Fibroblast of mammary gland (primary cell): Measurements from ENCODE around the gene EPHA10.

Source experiments
- DNase-seq: peaks from one replicate; pipeline ENCODE4 v3.0.0-alpha.2; 2010; ENCODE audit warnings: low read depth
- H3K4me3 ChIP-seq: 2 replicates; pipeline ENCODE4 v1.5.1; 2011; ENCODE audit warnings: low read depth, mild to moderate bottlenecking, low read length, moderate library complexity; ENCODE audit not compliant: control insufficient read depth
- TF ChIP-seq, protein P1 (sequence below): conservative IDR thresholded peaks from 2 replicates; pipeline ENCODE4 v1.5.1; 2011; ENCODE audit warnings: low read depth, low read length, inconsistent platforms; ENCODE audit not compliant: control insufficient read depth, insufficient read depth

EPHA10 gene

GRCh38 chr1:37714689-37715088, 50.2 kb downstream of the EPHA10 start:
- no peak for DNase-seq
- TF ChIP-seq, protein P1, sequence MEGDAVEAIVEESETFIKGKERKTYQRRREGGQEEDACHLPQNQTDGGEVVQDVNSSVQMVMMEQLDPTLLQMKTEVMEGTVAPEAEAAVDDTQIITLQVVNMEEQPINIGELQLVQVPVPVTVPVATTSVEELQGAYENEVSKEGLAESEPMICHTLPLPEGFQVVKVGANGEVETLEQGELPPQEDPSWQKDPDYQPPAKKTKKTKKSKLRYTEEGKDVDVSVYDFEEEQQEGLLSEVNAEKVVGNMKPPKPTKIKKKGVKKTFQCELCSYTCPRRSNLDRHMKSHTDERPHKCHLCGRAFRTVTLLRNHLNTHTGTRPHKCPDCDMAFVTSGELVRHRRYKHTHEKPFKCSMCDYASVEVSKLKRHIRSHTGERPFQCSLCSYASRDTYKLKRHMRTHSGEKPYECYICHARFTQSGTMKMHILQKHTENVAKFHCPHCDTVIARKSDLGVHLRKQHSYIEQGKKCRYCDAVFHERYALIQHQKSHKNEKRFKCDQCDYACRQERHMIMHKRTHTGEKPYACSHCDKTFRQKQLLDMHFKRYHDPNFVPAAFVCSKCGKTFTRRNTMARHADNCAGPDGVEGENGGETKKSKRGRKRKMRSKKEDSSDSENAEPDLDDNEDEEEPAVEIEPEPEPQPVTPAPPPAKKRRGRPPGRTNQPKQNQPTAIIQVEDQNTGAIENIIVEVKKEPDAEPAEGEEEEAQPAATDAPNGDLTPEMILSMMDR = no peak
- no peak overlapping the region for H3K4me3 ChIP-seq

GRCh38 chr1:37714226-37714625, 50.7 kb downstream of the EPHA10 start:
- no peak overlapping the region for H3K4me3 ChIP-seq
- TF ChIP-seq, protein P1 = no peak
- DNase-seq = no peak

DNA sequence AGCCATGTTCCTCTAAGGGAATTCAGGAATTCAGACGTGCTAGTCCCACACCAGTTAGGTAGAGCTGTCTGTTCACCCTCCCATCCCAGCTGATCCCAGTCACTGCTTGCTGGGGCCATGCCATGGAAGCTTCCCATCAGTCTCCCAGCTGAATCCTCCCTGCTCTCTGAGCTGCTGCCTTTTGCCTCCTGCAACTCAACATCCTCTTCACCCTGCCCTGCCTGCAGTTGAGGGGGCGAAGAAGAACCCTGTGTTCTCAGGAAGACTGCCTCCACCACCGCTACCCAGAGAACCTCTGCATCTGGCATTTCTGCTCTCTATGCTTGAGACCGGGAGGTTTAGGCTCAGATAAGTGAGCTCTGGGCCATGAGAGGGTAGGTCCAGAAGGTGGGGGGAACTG, 56.4 kb downstream of the EPHA10 start:
- TF ChIP-seq, protein P1 = no peak
- DNase-seq = no peak
- H3K4me3 ChIP-seq = no peak overlapping the region

- H3K4me3 ChIP-seq = no peak overlapping the region
- TF ChIP-seq, protein P1 = no peak
- peak; percentile 32 for DNase-seq
Measured at GRCh38 chr1:37705399-37705798, 59.5 kb downstream of the EPHA10 start.

- TF ChIP-seq, protein P1 = no peak
- DNase-seq = peak; percentile 39
- no peak overlapping the region for H3K4me3 ChIP-seq
Measured at GRCh38 chr1:37704966-37705365, 60.0 kb downstream of the EPHA10 start.

GRCh38 chr1:37703061-37703460, 61.9 kb downstream of the EPHA10 start:
- TF ChIP-seq, protein P1 = no peak
- no peak overlapping the region for H3K4me3 ChIP-seq
- DNase-seq = no peak

DNA sequence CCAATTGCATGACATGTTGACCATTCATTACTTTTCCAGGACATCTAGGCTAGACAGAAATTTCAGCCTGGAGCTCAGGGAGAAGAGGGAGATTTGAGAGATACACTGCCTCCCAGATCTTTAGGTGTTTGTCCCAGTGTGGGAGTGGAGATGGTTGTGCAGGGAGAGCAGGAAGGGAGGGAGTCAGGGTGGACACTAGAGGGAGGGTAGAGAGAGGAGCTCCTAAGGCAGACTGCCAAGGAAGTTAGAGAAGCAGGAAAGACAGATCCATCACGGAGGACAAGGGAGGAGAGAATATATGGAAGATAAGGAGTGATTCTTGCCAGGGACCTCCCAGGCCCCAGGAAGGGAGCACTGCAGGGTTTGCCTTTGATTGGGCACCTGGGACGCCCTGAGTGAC, 63.9 kb downstream of the EPHA10 start:
- TF ChIP-seq, protein P1 = no peak
- H3K4me3 ChIP-seq = no peak overlapping the region
- DNase-seq = no peak
